ENCODE measurements around the gene NKX1-2.

GRCh38 chr10:124465777-124466488 lies 16.1 kb upstream of the NKX1-2 start:
- no peak for TF ChIP-seq CTCF (IDR thresholded peaks at IDR 0.05)
- no peak for TF ChIP-seq POLR2A (IDR thresholded peaks at IDR 0.05)

Measured in right lobe of liver (tissue), 4 donors.